SK-N-DZ (cell line): ENCODE data around the gene RBM33.
A peak's percentile ranks its signal among the peaks of the same experiment; 100 is the strongest.

ENCODE experiments used
- DNase-seq: peaks from one replicate; pipeline ENCODE4 v3.0.0-alpha.2; 2015; ENCODE audit warnings: low spot score

The RBM33 gene

GRCh38 chr7:155796381-155797261, 152.2 kb downstream of the RBM33 start:
- peak; percentile 31 for DNase-seq

- DNase-seq, result no peak
These were observed 153.1 kb downstream of the RBM33 start for GRCh38 chr7:155797262-155798250.

GRCh38 chr7:155798673-155799439, 154.4 kb downstream of the RBM33 start:
- DNase-seq, result no peak

GRCh38 chr7:155799514-155799913, 155.1 kb downstream of the RBM33 start:
- no peak for DNase-seq

GRCh38 chr7:155800301-155800700, 155.8 kb downstream of the RBM33 start:
- no peak for DNase-seq

GRCh38 chr7:155800741-155801267, 156.3 kb downstream of the RBM33 start:
- no peak for DNase-seq

GRCh38 chr7:155802291-155802690, 157.8 kb downstream of the RBM33 start:
- no peak for DNase-seq

GRCh38 chr7:155802906-155803417, 158.5 kb downstream of the RBM33 start:
- no peak for DNase-seq

- no peak for DNase-seq
These were observed 159.2 kb downstream of the RBM33 start for GRCh38 chr7:155803418-155804376.

- no peak for DNase-seq
These were observed 160.0 kb downstream of the RBM33 start for GRCh38 chr7:155804431-155804831.

GRCh38 chr7:155804897-155805825, 160.7 kb downstream of the RBM33 start:
- peak; percentile 65 for DNase-seq

- no peak for DNase-seq
These were observed 161.3 kb downstream of the RBM33 start for GRCh38 chr7:155805826-155806095.

GRCh38 chr7:155806096-155806871, 161.8 kb downstream of the RBM33 start:
- DNase-seq, result no peak

GRCh38 chr7:155807065-155807671, 162.7 kb downstream of the RBM33 start:
- no peak for DNase-seq

- DNase-seq, result no peak
These were observed 163.5 kb downstream of the RBM33 start for GRCh38 chr7:155807789-155808548.

GRCh38 chr7:155808549-155809331, 164.3 kb downstream of the RBM33 start:
- DNase-seq, result no peak
